GM12801 (cell line): Measurements from ENCODE around the gene DLEC1.

Experiments used
- CTCF ChIP-seq: IDR thresholded peaks from one replicate; pipeline ENCODE4 v1.5.1; 2011; ENCODE audit warnings: control low read depth; ENCODE audit not compliant: insufficient read length; ENCODE audit errors: extremely low read depth

The DLEC1 gene

GRCh38 chr3:38085311-38085942 lies 46.4 kb downstream of the DLEC1 start:
- TF ChIP-seq CTCF: no peak

- TF ChIP-seq CTCF: no peak
Measured at GRCh38 chr3:38085943-38086324, 46.9 kb downstream of the DLEC1 start.

GRCh38 chr3:38086496-38086895 lies 47.5 kb downstream of the DLEC1 start:
- TF ChIP-seq CTCF: no peak

GRCh38 chr3:38088126-38089078 lies 49.4 kb downstream of the DLEC1 start:
- TF ChIP-seq CTCF: no peak

GRCh38 chr3:38089163-38089562 lies 50.2 kb downstream of the DLEC1 start:
- TF ChIP-seq CTCF: no peak

- no peak for TF ChIP-seq CTCF
Measured at GRCh38 chr3:38090453-38090852, 51.4 kb downstream of the DLEC1 start.

GRCh38 chr3:38094999-38095398 lies 56.0 kb downstream of the DLEC1 start:
- no peak for TF ChIP-seq CTCF
